Measurements from ENCODE around the gene PSMG4. TPM values are rescaled to one million over a fixed set of nuclear protein-coding genes. Genes with fewer than 3 reads are reported as not detected.

PSMG4 gene
- total and polyA plus RNA-seq, 2 donors (not counting 3 experiments of a cell fraction or from before 2014, with no cell fraction given): 31.4 to 46.0 TPM

- H3K79me2 ChIP-seq (ENCODE audit: control insufficient read depth, insufficient read depth, low read length): no peaks in the 10 kb centered on the region
- no peak overlapping the region for H3K9ac ChIP-seq (replicated peaks; ENCODE audit: extremely low read depth, insufficient read depth, low read length)
- FAIRE-seq (no peak), DNase-seq (ENCODE audit: low read depth, low spot score) (no peak)
- BruUV-seq (replicated peaks): no TSS peak
- H2AFZ ChIP-seq (ENCODE audit: low read depth, low read length): no peak overlapping the region
- no peaks in the 10 kb centered on the region for H3K4me1 ChIP-seq (ENCODE audit: control insufficient read depth, extremely low read depth, insufficient read depth, low read length)
- intact Hi-C loops (cut with micrococcal nuclease) (no loop called here), dilution Hi-C loops (cut with MboI; ENCODE audit: extremely low pct_ligation_motif_present, low sequenced_read_pairs) (no loop called here)
- ChIA-PET CTCF (interaction anchor here (0.7 to 2.3 kb wide), 3 partner anchors 9 to 218 kb away, joined by 3 to 11 read pairs (median 4); no protein-coding TSS in a partner anchor), POLR2A (no interaction called here)
- no peak overlapping the region for H3K27ac ChIP-seq (ENCODE audit: insufficient read depth, low read depth, low read length)
- TF ChIP-seq, protein P1, sequence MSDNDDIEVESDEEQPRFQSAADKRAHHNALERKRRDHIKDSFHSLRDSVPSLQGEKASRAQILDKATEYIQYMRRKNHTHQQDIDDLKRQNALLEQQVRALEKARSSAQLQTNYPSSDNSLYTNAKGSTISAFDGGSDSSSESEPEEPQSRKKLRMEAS (IDR thresholded peaks at IDR 0.05; ENCODE audit: insufficient read depth, insufficient read length): no peak
- TF ChIP-seq JUN (IDR thresholded peaks at IDR 0.05; ENCODE audit: borderline replicate concordance, insufficient read depth, insufficient read length, low read depth): no peak
- TF ChIP-seq POLR2A (IDR thresholded peaks at IDR 0.05; ENCODE audit: low read depth, low read length): no peak
- no peak for TF ChIP-seq POLR2AphosphoS5 (IDR thresholded peaks at IDR 0.05; ENCODE audit: insufficient read depth, low read depth, low read length)
- no peak for TF ChIP-seq EZH2 (IDR thresholded peaks at IDR 0.05; ENCODE audit: borderline replicate concordance, low read depth, low read length, severe bottlenecking)
- TF ChIP-seq GATA2 (IDR thresholded peaks at IDR 0.05; ENCODE audit: insufficient read depth, insufficient read length, low read depth, low read length): no peak
- TF ChIP-seq MYC (IDR thresholded peaks at IDR 0.05; ENCODE audit: low read depth, low read length): no peak
- no peak for TF ChIP-seq FOS (IDR thresholded peaks at IDR 0.05; ENCODE audit: borderline replicate concordance, insufficient read depth, low read length)
- TF ChIP-seq, protein P2, sequence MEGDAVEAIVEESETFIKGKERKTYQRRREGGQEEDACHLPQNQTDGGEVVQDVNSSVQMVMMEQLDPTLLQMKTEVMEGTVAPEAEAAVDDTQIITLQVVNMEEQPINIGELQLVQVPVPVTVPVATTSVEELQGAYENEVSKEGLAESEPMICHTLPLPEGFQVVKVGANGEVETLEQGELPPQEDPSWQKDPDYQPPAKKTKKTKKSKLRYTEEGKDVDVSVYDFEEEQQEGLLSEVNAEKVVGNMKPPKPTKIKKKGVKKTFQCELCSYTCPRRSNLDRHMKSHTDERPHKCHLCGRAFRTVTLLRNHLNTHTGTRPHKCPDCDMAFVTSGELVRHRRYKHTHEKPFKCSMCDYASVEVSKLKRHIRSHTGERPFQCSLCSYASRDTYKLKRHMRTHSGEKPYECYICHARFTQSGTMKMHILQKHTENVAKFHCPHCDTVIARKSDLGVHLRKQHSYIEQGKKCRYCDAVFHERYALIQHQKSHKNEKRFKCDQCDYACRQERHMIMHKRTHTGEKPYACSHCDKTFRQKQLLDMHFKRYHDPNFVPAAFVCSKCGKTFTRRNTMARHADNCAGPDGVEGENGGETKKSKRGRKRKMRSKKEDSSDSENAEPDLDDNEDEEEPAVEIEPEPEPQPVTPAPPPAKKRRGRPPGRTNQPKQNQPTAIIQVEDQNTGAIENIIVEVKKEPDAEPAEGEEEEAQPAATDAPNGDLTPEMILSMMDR (IDR thresholded peaks at IDR 0.05; ENCODE audit: extremely low read depth in 1 of 2, insufficient read depth in 1 of 2, low read depth in 1 of 2, low read length in 2 of 2): no peak
- H3K9me3 ChIP-seq (replicated peaks; ENCODE audit: control insufficient read depth, insufficient read depth, low read length): no peaks in the 10 kb centered on the region
- H3K9me1 ChIP-seq (replicated peaks; ENCODE audit: control insufficient read depth, extremely low read depth, insufficient read depth, low read length): no peaks in the 10 kb centered on the region
- no peak overlapping the region for H3K4me3 ChIP-seq (replicated peaks in 1 of 3; ENCODE audit: insufficient read depth in 1 of 3, low read depth in 1 of 3, low read length in 3 of 3)
- no peaks in the 10 kb centered on the region for H4K20me1 ChIP-seq (replicated peaks; ENCODE audit: control insufficient read depth, extremely low read depth, insufficient read depth, low read length)
- H3K4me2 ChIP-seq (ENCODE audit: insufficient read depth, low read length): no peak overlapping the region
- no peaks in the 10 kb centered on the region for H3K36me3 ChIP-seq (ENCODE audit: control insufficient read depth in 2 of 2, extremely low read depth in 1 of 2, insufficient read depth in 2 of 2, low read length in 2 of 2)
- H3K27me3 ChIP-seq (ENCODE audit: control insufficient read depth in 2 of 2, insufficient read depth in 2 of 2, low read length in 2 of 2): peaks cover 28 to 34% of the 10 kb centered on the region in 2 experiments
Observed at GRCh38 chr6:3242768-3243167, 16.0 kb upstream of the PSMG4 start.
